DOHH2 (cell line): Measurements from ENCODE around the gene CNGA3.

ENCODE experiments used
- H3F3A ChIP-seq: fragments of 200-600 bp; sonication (generic), shearing (Covaris generic); 2 replicates; pipeline ENCODE4 v1.6.0; 2016; ENCODE audit warnings: antibody characterized with exemption, mild to moderate bottlenecking; ENCODE audit not compliant: control insufficient read depth, insufficient read depth
- H3K27ac ChIP-seq: fragments of 200-600 bp; sonication (generic); 2 replicates; pipeline ENCODE4 v1.5.1; 2014; ENCODE audit warnings: low read depth, mild to moderate bottlenecking, low read length, moderate library complexity
- H3K27me3 ChIP-seq: fragments of 200-600 bp; sonication (generic); 2 replicates; pipeline ENCODE4 v1.6.1; 2014; ENCODE audit warnings: mild to moderate bottlenecking, low read length, mixed read lengths; ENCODE audit not compliant: control insufficient read depth
- H3K36me3 ChIP-seq: fragments of 200-600 bp; sonication (generic); 2 replicates; pipeline ENCODE4 v1.6.1; 2014; ENCODE audit warnings: mild to moderate bottlenecking, low read length, moderate library complexity, mixed read lengths; ENCODE audit not compliant: control insufficient read depth
- H3K4me1 ChIP-seq: fragments of 200-600 bp; sonication (generic); 2 replicates; pipeline ENCODE4 v1.6.1; 2014; ENCODE audit warnings: mild to moderate bottlenecking, low read length, mixed read lengths; ENCODE audit not compliant: control insufficient read depth
- H3K4me2 ChIP-seq: fragments of 200-600 bp; sonication (generic); 2 replicates; pipeline ENCODE4 v1.6.0; 2014; ENCODE audit warnings: mild to moderate bottlenecking, low read length, moderate library complexity
- H3K4me3 ChIP-seq: fragments of 200-600 bp; sonication (generic); 2 replicates; pipeline ENCODE4 v1.5.1; 2014; ENCODE audit warnings: mild to moderate bottlenecking, low read length, mixed read lengths
- H3K79me2 ChIP-seq: fragments of 200-600 bp; sonication (generic); 2 replicates; pipeline ENCODE4 v1.6.1; 2014; ENCODE audit warnings: mild to moderate bottlenecking, low read length, mixed read lengths; ENCODE audit not compliant: control insufficient read depth
- H3K9me2 ChIP-seq: fragments of 200-600 bp; sonication (generic); replicated peaks from 2 replicates; pipeline ENCODE4 v1.6.1; 2014; ENCODE audit warnings: mild to moderate bottlenecking, low read length, mixed read lengths; ENCODE audit not compliant: control insufficient read depth
- H3K9me3 ChIP-seq: fragments of 200-600 bp; sonication (generic); 2 replicates; pipeline ENCODE4 v1.6.1; 2014; ENCODE audit warnings: antibody characterized with exemption, low read length, mixed read lengths; ENCODE audit not compliant: control insufficient read depth, insufficient read depth
- H4K20me1 ChIP-seq: fragments of 200-600 bp; sonication (generic); 2 replicates; pipeline ENCODE4 v1.6.0; 2014; ENCODE audit warnings: low read depth, mild to moderate bottlenecking, antibody characterized with exemption, low read length, moderate library complexity; ENCODE audit not compliant: control insufficient read depth, insufficient read depth
- EZH2phosphoT487 ChIP-seq: fragments of 200-600 bp; sonication (generic); IDR thresholded peaks from 2 replicates; pipeline ENCODE4 v1.6.1; 2017; ENCODE audit warnings: borderline replicate concordance, mild to moderate bottlenecking, antibody characterized with exemption, low read length, moderate library complexity, mixed read lengths
- TF ChIP-seq, protein P1 (sequence below): fragments of 200-600 bp; sonication (generic); IDR thresholded peaks from one replicate; pipeline ENCODE4 v1.5.1; 2014; ENCODE audit warnings: antibody characterized with exemption, mild to moderate bottlenecking, low read depth, low read length; ENCODE audit not compliant: poor library complexity, severe bottlenecking

Gene CNGA3

DNA sequence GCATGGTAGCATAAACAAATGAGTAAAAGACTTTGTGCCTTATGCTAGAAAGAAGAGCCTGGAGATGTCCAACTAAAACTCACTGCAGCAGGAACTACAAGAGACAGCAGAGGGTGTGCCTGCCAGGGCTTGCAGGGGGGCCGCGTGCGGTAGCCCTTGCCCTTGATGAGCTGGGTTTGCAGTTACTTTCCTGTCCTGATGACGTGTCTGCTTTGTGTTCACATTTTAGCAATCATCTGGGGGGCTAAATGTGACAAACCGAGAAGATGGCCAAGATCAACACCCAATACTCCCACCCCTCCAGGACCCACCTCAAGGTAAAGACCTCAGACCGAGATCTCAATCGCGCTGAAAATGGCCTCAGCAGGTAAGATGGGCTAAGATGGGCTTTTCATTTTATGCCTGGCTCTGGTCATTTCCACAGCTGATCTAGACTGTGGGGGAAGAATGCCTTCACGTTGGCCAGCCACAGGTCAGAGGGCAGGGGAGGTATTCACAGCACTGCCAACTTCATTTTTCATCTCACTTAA is 23.5 kb downstream of the CNGA3 start:
- Histone ChIP-seq H3K27ac (no peak overlapping the region), H3K9me3 (peaks cover 6% of the 10 kb centered on the region; the same call in 1 of the 2 replicates)
- no peak for TF ChIP-seq EZH2phosphoT487
- TF ChIP-seq, protein P1, sequence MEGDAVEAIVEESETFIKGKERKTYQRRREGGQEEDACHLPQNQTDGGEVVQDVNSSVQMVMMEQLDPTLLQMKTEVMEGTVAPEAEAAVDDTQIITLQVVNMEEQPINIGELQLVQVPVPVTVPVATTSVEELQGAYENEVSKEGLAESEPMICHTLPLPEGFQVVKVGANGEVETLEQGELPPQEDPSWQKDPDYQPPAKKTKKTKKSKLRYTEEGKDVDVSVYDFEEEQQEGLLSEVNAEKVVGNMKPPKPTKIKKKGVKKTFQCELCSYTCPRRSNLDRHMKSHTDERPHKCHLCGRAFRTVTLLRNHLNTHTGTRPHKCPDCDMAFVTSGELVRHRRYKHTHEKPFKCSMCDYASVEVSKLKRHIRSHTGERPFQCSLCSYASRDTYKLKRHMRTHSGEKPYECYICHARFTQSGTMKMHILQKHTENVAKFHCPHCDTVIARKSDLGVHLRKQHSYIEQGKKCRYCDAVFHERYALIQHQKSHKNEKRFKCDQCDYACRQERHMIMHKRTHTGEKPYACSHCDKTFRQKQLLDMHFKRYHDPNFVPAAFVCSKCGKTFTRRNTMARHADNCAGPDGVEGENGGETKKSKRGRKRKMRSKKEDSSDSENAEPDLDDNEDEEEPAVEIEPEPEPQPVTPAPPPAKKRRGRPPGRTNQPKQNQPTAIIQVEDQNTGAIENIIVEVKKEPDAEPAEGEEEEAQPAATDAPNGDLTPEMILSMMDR, result no peak

DNA sequence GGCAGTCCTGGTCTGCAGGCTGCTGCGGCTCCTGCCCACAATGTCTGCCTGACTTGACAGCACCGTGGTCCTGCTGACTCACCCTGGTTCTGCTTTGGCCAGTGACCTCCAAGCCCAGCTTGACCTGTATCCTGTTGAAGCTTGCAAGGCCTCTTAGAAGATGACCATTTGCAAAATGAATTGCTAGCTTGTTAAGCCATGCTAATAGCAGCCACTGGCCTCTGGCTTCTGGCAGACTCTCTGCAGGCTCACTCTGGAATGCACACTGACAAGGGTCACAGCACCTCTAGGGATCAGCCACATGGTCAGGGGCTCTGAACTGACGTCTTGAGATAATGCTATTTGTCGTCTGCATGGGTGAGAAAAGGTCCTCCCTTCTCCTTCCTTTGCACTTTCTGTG is 25.9 kb downstream of the CNGA3 start:
- H3K27me3 ChIP-seq, result peaks cover 6% of the 10 kb centered on the region
- TF ChIP-seq, protein P1, result no peak
- no peak for TF ChIP-seq EZH2phosphoT487
- H3K4me2 ChIP-seq, result no peak overlapping the region
- no peaks in the 10 kb centered on the region for H3F3A ChIP-seq
- H3K36me3 ChIP-seq, result no peaks in the 10 kb centered on the region
- H3K27ac ChIP-seq, result no peak overlapping the region
- H3K79me2 ChIP-seq, result no peaks in the 10 kb centered on the region
- H3K4me3 ChIP-seq, result no peak overlapping the region
- H4K20me1 ChIP-seq, result no peaks in the 10 kb centered on the region
- no peaks in the 10 kb centered on the region for H3K4me1 ChIP-seq
- H3K9me3 ChIP-seq, result peaks cover 6% of the 10 kb centered on the region; the same call in 1 of the 2 replicates
- no peaks in the 10 kb centered on the region for H3K9me2 ChIP-seq

More for the DNA sequence above, 23.5 kb downstream of the CNGA3 start:
- H3K4me3 ChIP-seq, result no peak overlapping the region
- H3K4me2 ChIP-seq, result no peak overlapping the region
- H4K20me1 ChIP-seq, result no peaks in the 10 kb centered on the region
- H3K9me2 ChIP-seq, result no peaks in the 10 kb centered on the region
- H3K79me2 ChIP-seq, result no peaks in the 10 kb centered on the region
- peaks cover 6% of the 10 kb centered on the region for H3K27me3 ChIP-seq
- H3K4me1 ChIP-seq, result no peaks in the 10 kb centered on the region
- H3F3A ChIP-seq, result no peaks in the 10 kb centered on the region
- no peaks in the 10 kb centered on the region for H3K36me3 ChIP-seq

DNA sequence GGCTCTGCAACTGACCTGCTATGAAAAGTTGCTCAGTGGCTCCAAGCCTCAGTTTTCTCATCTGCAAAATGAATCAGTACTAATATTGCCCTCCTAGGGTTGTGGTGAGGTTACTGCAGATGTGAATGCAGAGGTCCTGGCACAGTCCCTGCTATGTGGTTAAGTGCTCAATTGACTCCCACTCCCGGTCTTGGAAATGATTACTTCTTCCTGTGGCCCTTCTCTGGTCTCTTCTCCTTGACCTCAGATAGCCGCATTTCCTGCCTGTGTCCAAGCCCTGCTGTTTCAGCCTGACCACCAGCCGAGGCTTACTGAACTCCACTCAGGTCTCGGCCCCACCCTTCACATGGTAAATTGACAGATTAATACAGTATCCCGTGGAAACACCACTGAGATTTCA is 26.3 kb downstream of the CNGA3 start:
- Histone ChIP-seq H3K9me2 (no peaks in the 10 kb centered on the region), H3K4me2 (no peak overlapping the region), H3K36me3 (no peaks in the 10 kb centered on the region), H3F3A (no peaks in the 10 kb centered on the region), H3K79me2 (no peaks in the 10 kb centered on the region), H3K4me3 (no peak overlapping the region), H4K20me1 (no peaks in the 10 kb centered on the region), H3K27ac (no peak overlapping the region), H3K4me1 (no peaks in the 10 kb centered on the region), H3K9me3 (peaks cover 6% of the 10 kb centered on the region; the same call in 1 of the 2 replicates), H3K27me3 (peaks cover 6% of the 10 kb centered on the region)
- no peak for TF ChIP-seq EZH2phosphoT487
- TF ChIP-seq, protein P1, result no peak
